GM23338 (cell line): Measurements from ENCODE around the gene NADK2.

Source experiments
- CTCF ChIP-seq, 2 experiments: fragments of 200-600 bp in 1 of 2; sonication (generic) in 1 of 2; conservative IDR thresholded peaks; 2 replicates each; pipeline versions ENCODE4 v1.5.1 to v1.6.1; 2016 to 2017; ENCODE audit warnings: antibody characterized with exemption in 2 of 2, low read depth in 2 of 2, mild to moderate bottlenecking in 2 of 2, moderate library complexity in 1 of 2
- EZH2phosphoT487 ChIP-seq: fragments of 200-600 bp; sonication (generic); IDR thresholded peaks from one replicate; pipeline ENCODE4 v1.8.1; 2018; ENCODE audit warnings: antibody characterized with exemption; ENCODE audit not compliant: unreplicated experiment

GRCh38 chr5:36270876-36271575, 29.3 kb upstream of the NADK2 start:
- TF ChIP-seq EZH2phosphoT487 (no peak), CTCF (conservative IDR thresholded peaks at IDR 0.05; ENCODE audit: low read depth in 2 of 2) (no peak)
